HepG2 (cell line): ENCODE measurements around the gene LHFPL2. TPM values are rescaled to one million over a fixed set of nuclear protein-coding genes. Genes with fewer than 3 reads are reported as not detected.

Source experiments
- ATAC-seq: fragments of 200-7000 bp; cut with Tn5 transposase; 3 replicates; pipeline ENCODE4 v1.9.1; 2020; ENCODE audit warnings: mild to moderate bottlenecking, moderate library complexity
- BruUV-seq: library from RNA; stranded (reverse); fragments of 400-500 nt; replicated peaks from 2 replicates; lab custom pipeline; 2021; lab: Mats Ljungman, UMichigan
- CTCF ChIA-PET: fragments of 300-600 bp; formaldehyde crosslinking; extraction: SDS; loops from one replicate; lab custom pipeline; 2021; ENCODE audit warnings: low total read pairs, inconsistent platforms, low intra/inter-chr PET ratio; lab: Yijun Ruan, JAX
- POLR2A ChIA-PET: fragments of 350-600 bp; sonication (Branson Sonifier 250); formaldehyde crosslinking; loops from one replicate; lab custom pipeline; 2020; ENCODE audit warnings: antibody characterized with exemption, inconsistent platforms; lab: Yijun Ruan, JAX
- DNase-seq: peaks from one replicate; pipeline ENCODE4 v3.0.0-alpha.2; 2015; ENCODE audit warnings: low spot score
- FAIRE-seq: peaks from 3 replicates; lab custom pipeline; 2011; peaks lifted over from hg19 to GRCh38; lab: Jason Lieb, UNC
- H2AFZ ChIP-seq: one replicate; pipeline ENCODE4 v1.6.1; 2011; ENCODE audit warnings: low read length, inconsistent platforms
- H3K27ac ChIP-seq: fragments of 300-600 bp; 3 replicates; pipeline ENCODE4 v1.8.0; 2011; ENCODE audit warnings: mixed run types, mild to moderate bottlenecking, mixed read lengths, low read length, inconsistent platforms; ENCODE audit not compliant: insufficient read depth; ENCODE audit errors: extremely low read length
- H3K27me3 ChIP-seq, 2 experiments: fragments of 200-600 bp in 1 of 2; 2 replicates in 1 of 2; 3 replicates in 1 of 2; pipeline versions ENCODE4 v1.6.0 to v1.8.0; 2011; ENCODE audit warnings: low read length in 2 of 2, mild to moderate bottlenecking in 2 of 2, moderate library complexity in 2 of 2, inconsistent platforms in 1 of 2; ENCODE audit not compliant: insufficient read depth in 2 of 2, control insufficient read depth in 1 of 2
- H3K36me3 ChIP-seq, 2 experiments: fragments of 200-600 bp in 1 of 2; replicated peaks in 1 of 2; 2 replicates in 1 of 2; 3 replicates in 1 of 2; pipeline versions ENCODE4 v1.5.1 to v1.8.0; 2011; ENCODE audit warnings: low read length in 2 of 2, inconsistent platforms in 1 of 2; ENCODE audit not compliant: insufficient read depth in 2 of 2, control insufficient read depth in 1 of 2
- H3K4me1 ChIP-seq: 2 replicates; pipeline ENCODE4 v1.5.1; 2012; ENCODE audit warnings: low read length, inconsistent platforms; ENCODE audit not compliant: insufficient read depth
- H3K4me2 ChIP-seq: 2 replicates; pipeline ENCODE4 v1.6.0; 2011; ENCODE audit warnings: low read depth, low read length, inconsistent platforms
- H3K4me3 ChIP-seq, 3 experiments: fragments of 200-600 bp in 1 of 3; sonication (generic), shearing (Covaris generic) in 1 of 3; replicated peaks in 1 of 3; 2 replicates each; pipeline ENCODE4 v1.5.1; 2011 to 2016; ENCODE audit warnings: low read length in 3 of 3, inconsistent platforms in 2 of 3, low read depth in 2 of 3, mild to moderate bottlenecking in 2 of 3, control low read depth in 1 of 3, mixed read lengths in 1 of 3; ENCODE audit not compliant: insufficient read depth in 1 of 3
- H3K79me2 ChIP-seq: one replicate; pipeline ENCODE4 v1.6.1; 2011; ENCODE audit warnings: low read length, inconsistent platforms; ENCODE audit not compliant: insufficient read depth
- H3K9ac ChIP-seq: 2 replicates; pipeline ENCODE4 v1.6.0; 2011; ENCODE audit warnings: mild to moderate bottlenecking, low read depth, low read length, inconsistent platforms; ENCODE audit not compliant: insufficient read depth
- H3K9me3 ChIP-seq: 2 replicates; pipeline ENCODE4 v1.5.1; 2012; ENCODE audit warnings: mild to moderate bottlenecking, low read length
- H4K20me1 ChIP-seq: 2 replicates; pipeline ENCODE4 v1.6.0; 2011; ENCODE audit warnings: inconsistent platforms, mild to moderate bottlenecking, low read length, moderate library complexity; ENCODE audit not compliant: insufficient read depth
- ATM ChIP-seq: fragments of 450-650 bp; IDR thresholded peaks from 2 replicates; pipeline ENCODE4 v1.7.1; 2017; ENCODE audit warnings: mild to moderate bottlenecking, borderline replicate concordance
- MAFF ChIP-seq: IDR thresholded peaks from 2 replicates; pipeline ENCODE4 v1.6.1; 2011; ENCODE audit warnings: low read depth, low read length, improper control_type of control experiment
- MAFK ChIP-seq, 2 experiments: IDR thresholded peaks in 1 of 2; conservative IDR thresholded peaks in 1 of 2; 2 replicates each; pipeline ENCODE4 v1.6.1; 2011; ENCODE audit warnings: improper control_type of control experiment in 2 of 2, low read length in 2 of 2
- NFE2L2 ChIP-seq: fragments of 150-350 bp; IDR thresholded peaks from 2 replicates; pipeline ENCODE4 v1.6.1; 2014; ENCODE audit warnings: low read length
- NKX3-1 ChIP-seq: sonication (generic); formaldehyde crosslinking; IDR thresholded peaks from 2 replicates; pipeline ENCODE4 v1.5.0; 2020; ENCODE audit warnings: missing genetic modification reagents
- NR1H2 ChIP-seq: sonication (generic); formaldehyde crosslinking; IDR thresholded peaks from 2 replicates; pipeline ENCODE4 v1.8.1; 2022; ENCODE audit warnings: low read depth, missing genetic modification reagents, borderline replicate concordance
- ZNF160 ChIP-seq: sonication (generic); formaldehyde crosslinking; IDR thresholded peaks from 2 replicates; pipeline ENCODE4 v1.8.0; 2022; ENCODE audit warnings: mild to moderate bottlenecking, inconsistent platforms, missing genetic modification reagents
- ZNF317 ChIP-seq: sonication (generic); formaldehyde crosslinking; IDR thresholded peaks from 2 replicates; pipeline ENCODE4 v1.5.0; 2020; ENCODE audit warnings: mild to moderate bottlenecking, missing genetic modification reagents
- ZNF550 ChIP-seq: sonication (generic); formaldehyde crosslinking; IDR thresholded peaks from 2 replicates; pipeline ENCODE4 v1.4.0; 2020; ENCODE audit warnings: mild to moderate bottlenecking, missing genetic modification reagents, borderline replicate concordance
- ZNF639 ChIP-seq: conservative IDR thresholded peaks from 2 replicates; pipeline ENCODE4 v1.6.1; 2018; ENCODE audit warnings: missing genetic modification reagents
- ZNF740 ChIP-seq: sonication (generic); formaldehyde crosslinking; IDR thresholded peaks from 2 replicates; pipeline ENCODE4 v1.4.0; 2020; ENCODE audit warnings: missing genetic modification reagents
- WGBS: methylation state at CpG from one replicate; pipeline ENCODE4 v1.1.6; 2017; ENCODE audit warnings: low lambda C conversion rate; 5-methylcytosine and 5-hydroxymethylcytosine counted together
- in situ Hi-C: cut with HindIII; loops from 2 replicates; pipeline ENCODE4 v1.10.0; 2017; ENCODE audit warnings: low pct_unique_long_range_greater_than_20kb; ENCODE audit not compliant: extremely low pct_ligation_motif_present
- intact Hi-C: fragments of 100-400 bp; cut with micrococcal nuclease; formaldehyde crosslinking; loops from one replicate; pipeline ENCODE4 v1.10.0; 2022; ENCODE audit not compliant: unreplicated experiment
- polyA plus RNA-seq, 8 experiments: library from polyadenylated mRNA; depleted of rRNA in 3 of 8; stranded (reverse) in 7 of 8; unstranded in 1 of 8; fragments of >200 nt; fragmentation: Illumina TruSeq in 4 of 8; extraction: Trizol in 4 of 8; gene quantifications; 2 replicates each; pipeline versions ENCODE4 v1.2.1 to v1.2.3, GENCODE V29; 2011 to 2016; ENCODE audit warnings: low read depth in 4 of 8, missing spikeins in 1 of 8, mixed read lengths in 1 of 8; ENCODE audit not compliant: insufficient read depth in 1 of 8
- total RNA-seq, 5 experiments: library from RNA; depleted of rRNA; stranded (reverse); fragments of >200 nt; fragmentation: Illumina TruSeq; extraction: Trizol; gene quantifications; 2 replicates each; pipeline ENCODE4 v1.2.3, GENCODE V29; 2016; ENCODE audit warnings: low read depth in 1 of 5

The LHFPL2 gene
- total and polyA plus RNA-seq, 2 of the 13 experiments (the other 11 are each of a cell fraction or from before 2014, with no cell fraction given) = 6.0 to 20.0 TPM

GRCh38 chr5:78527054-78527859 lies 121.3 kb downstream of the LHFPL2 start:
- H3K36me3 ChIP-seq = peaks cover 0 to 6% of the 10 kb centered on the region in 2 experiments; a peak in 2 of 5 replicates
- H3K9ac ChIP-seq = no peak overlapping the region
- peaks cover 16% of the 10 kb centered on the region; the same call in 1 of the 2 replicates for H3K4me1 ChIP-seq
- CTCF ChIA-PET = no interaction called here
- H3K79me2 ChIP-seq = peaks cover 5% of the 10 kb centered on the region
- H2AFZ ChIP-seq = no peak overlapping the region
- intact Hi-C loops = no loop called here
- H3K27ac ChIP-seq = no peak overlapping the region
- DNase-seq = no peak
- no peak overlapping the region for H3K4me2 ChIP-seq
- TF ChIP-seq MAFK (conservative IDR thresholded peaks at IDR 0.05 in 1 of 2, IDR thresholded peaks at IDR 0.05 in 1 of 2; ENCODE audit: low read length in 2 of 2) (peak in 1 of 2 experiments; percentile 59; a peak in 2 of 4 replicates), NR1H2 (CRISPR knock-in tag) (no peak), ZNF550 (CRISPR knock-in tag) (no peak), NKX3-1 (CRISPR knock-in tag) (no peak), MAFF (peak; percentile 52; the same call in 1 of the 2 replicates), ZNF317 (CRISPR knock-in tag) (peak; percentile 85), ATM (no peak), ZNF740 (CRISPR knock-in tag) (no peak), NFE2L2 (peak; percentile 43; the same call in 1 of the 2 replicates), ZNF160 (CRISPR knock-in tag) (no peak), ZNF639 (CRISPR knock-in tag) (no peak)
- TF ChIP-seq, all 625 proteins: peak for 4
- 91% methylated on average over 9 of the region's 9 CpGs for WGBS
- ATAC-seq (no peak), FAIRE-seq (no peak)
- no TSS peak for BruUV-seq
- in situ Hi-C loops = no loop called here
- H3K9me3 ChIP-seq = no peaks in the 10 kb centered on the region
- H3K4me3 ChIP-seq = no peak overlapping the region
- no peaks in the 10 kb centered on the region for H3K27me3 ChIP-seq
- H4K20me1 ChIP-seq = no peaks in the 10 kb centered on the region
- POLR2A ChIA-PET = interaction anchor here (0.6 to 1.0 kb wide), 2 partner anchors 8 to 857 kb away, joined by 3 to 4 read pairs; no protein-coding TSS in a partner anchor
